Osteocyte (in vitro differentiated cells): ENCODE measurements around the gene LRRC28. TPM values are rescaled to one million over a fixed set of nuclear protein-coding genes. Genes with fewer than 3 reads are reported as not detected.

ENCODE experiments used
- DNase-seq: peaks from one replicate; pipeline ENCODE4 v3.0.0; 2021; ENCODE audit warnings: mixed read lengths; ENCODE audit not compliant: unreplicated experiment; ENCODE audit errors: extremely low spot score
- H3K27ac Mint-ChIP-seq: one replicate; pipeline ENCODE4 v1.8.0; 2021; ENCODE audit warnings: mild to moderate bottlenecking, mixed read lengths; ENCODE audit not compliant: unreplicated experiment
- H3K27me3 Mint-ChIP-seq: one replicate; pipeline ENCODE4 v1.8.0; 2021; ENCODE audit warnings: mixed read lengths; ENCODE audit not compliant: unreplicated experiment
- H3K36me3 Mint-ChIP-seq: one replicate; pipeline ENCODE4 v1.8.0; 2021; ENCODE audit warnings: mixed read lengths; ENCODE audit not compliant: unreplicated experiment
- H3K4me1 Mint-ChIP-seq: one replicate; pipeline ENCODE4 v1.8.0; 2021; ENCODE audit warnings: mixed read lengths; ENCODE audit not compliant: unreplicated experiment
- H3K4me3 Mint-ChIP-seq: one replicate; pipeline ENCODE4 v1.8.0; 2021; ENCODE audit warnings: mild to moderate bottlenecking, moderate library complexity, mixed read lengths; ENCODE audit not compliant: unreplicated experiment
- H3K9me3 Mint-ChIP-seq: one replicate; pipeline ENCODE4 v1.8.0; 2021; ENCODE audit warnings: mixed read lengths; ENCODE audit not compliant: unreplicated experiment
- CTCF ChIP-seq: fragments of 200-600 bp; sonication (generic); IDR thresholded peaks from 2 replicates; pipeline ENCODE4 v1.5.0; 2021; ENCODE audit warnings: antibody characterized with exemption, mild to moderate bottlenecking, moderate library complexity
- total RNA-seq: library from RNA; stranded (reverse); gene quantifications from 2 replicates; pipeline ENCODE4 v1.2.1, GENCODE V29; 2021

LRRC28 gene
- total RNA-seq, 1 donor from 2014 or later, result 27.4 TPM

- Mint-ChIP-seq H3K27ac (peak overlapping the region; percentile 61), H3K36me3 (peaks cover 6% of the 10 kb centered on the region), H3K9me3 (peaks cover 10% of the 10 kb centered on the region), H3K27me3 (no peaks in the 10 kb centered on the region), H3K4me3 (no peak overlapping the region), H3K4me1 (peaks cover 51% of the 10 kb centered on the region)
- no peak for DNase-seq
- no peak for TF ChIP-seq CTCF
These were observed 70.2 kb downstream of the LRRC28 start for GRCh38 chr15:99321468-99321867.

- Mint-ChIP-seq H3K27me3 (no peaks in the 10 kb centered on the region), H3K4me1 (peaks cover 53% of the 10 kb centered on the region)
- DNase-seq, result no peak
These were observed 71.5 kb downstream of the LRRC28 start for GRCh38 chr15:99322643-99323405.

GRCh38 chr15:99324082-99324620 is 72.9 kb downstream of the LRRC28 start:
- Mint-ChIP-seq H3K27ac (peak overlapping the region; percentile 97), H3K4me3 (peak overlapping the region; percentile 68), H3K4me1 (peaks cover 53% of the 10 kb centered on the region), H3K27me3 (no peaks in the 10 kb centered on the region), H3K9me3 (peaks cover 10% of the 10 kb centered on the region), H3K36me3 (peaks cover 6% of the 10 kb centered on the region)
- TF ChIP-seq CTCF, result no peak
- DNase-seq, result no peak

More at GRCh38 chr15:99322643-99323405, 71.5 kb downstream of the LRRC28 start:
- no peak overlapping the region for H3K4me3 Mint-ChIP-seq
- H3K36me3 Mint-ChIP-seq, result peaks cover 6% of the 10 kb centered on the region
- H3K27ac Mint-ChIP-seq, result peak overlapping the region; percentile 97
- peaks cover 10% of the 10 kb centered on the region for H3K9me3 Mint-ChIP-seq
- no peak for TF ChIP-seq CTCF

GRCh38 chr15:99324700-99325099 is 73.4 kb downstream of the LRRC28 start:
- Mint-ChIP-seq H3K9me3 (peaks cover 10% of the 10 kb centered on the region), H3K27ac (peak overlapping the region; percentile 97), H3K4me3 (peak overlapping the region; percentile 68), H3K36me3 (peaks cover 6% of the 10 kb centered on the region), H3K4me1 (peaks cover 53% of the 10 kb centered on the region), H3K27me3 (no peaks in the 10 kb centered on the region)
- DNase-seq, result no peak
- no peak for TF ChIP-seq CTCF

GRCh38 chr15:99326235-99326634 is 75.0 kb downstream of the LRRC28 start:
- Mint-ChIP-seq H3K4me3 (no peak overlapping the region), H3K27me3 (no peaks in the 10 kb centered on the region), H3K36me3 (peaks cover 6% of the 10 kb centered on the region), H3K4me1 (peaks cover 48% of the 10 kb centered on the region), H3K9me3 (peaks cover 10% of the 10 kb centered on the region), H3K27ac (no peak overlapping the region)
- DNase-seq, result no peak
- no peak for TF ChIP-seq CTCF
